K562 (cell line): Measurements from ENCODE around the gene HSPB7. TPM values are rescaled to one million over a fixed set of nuclear protein-coding genes. Genes with fewer than 3 reads are reported as not detected.
A peak's percentile ranks its signal among the peaks of the same experiment; 100 is the strongest.

Experiments
- ARNT ChIP-seq, 2 experiments: fragments of 450-650 bp; IDR thresholded peaks; 2 replicates each; pipeline ENCODE4 v1.6.1; 2016; ENCODE audit warnings: mild to moderate bottlenecking in 1 of 2
- ESRRB ChIP-seq: fragments of 250-450 bp; sonication (Bioruptor Pico); IDR thresholded peaks from 2 replicates; pipeline ENCODE4 v1.5.0; 2020; ENCODE audit warnings: mild to moderate bottlenecking, moderate library complexity, borderline replicate concordance
- MAZ ChIP-seq, 2 experiments: fragments of 450-650 bp in 1 of 2; sonication (generic) in 1 of 2; formaldehyde crosslinking; IDR thresholded peaks in 1 of 2; conservative IDR thresholded peaks in 1 of 2; 2 replicates each; pipeline versions ENCODE4 v1.4.0 to v1.5.0; 2020; ENCODE audit warnings: mild to moderate bottlenecking in 1 of 2, missing genetic modification reagents in 1 of 2
- NCOR1 ChIP-seq: fragments of 450-650 bp; IDR thresholded peaks from 2 replicates; pipeline ENCODE4 v1.6.1; 2016; ENCODE audit warnings: mild to moderate bottlenecking, moderate library complexity
- NONO ChIP-seq, 2 experiments: fragments of 200-400 bp in 1 of 2; fragments of 450-650 bp in 1 of 2; formaldehyde crosslinking in 1 of 2; IDR thresholded peaks; 2 replicates each; pipeline ENCODE4 v1.6.1; 2017; ENCODE audit warnings: low read depth in 2 of 2, mild to moderate bottlenecking in 2 of 2, moderate library complexity in 2 of 2, low read length in 1 of 2
- NUFIP1 ChIP-seq: fragments of 450-650 bp; IDR thresholded peaks from 2 replicates; pipeline ENCODE4 v1.6.1; 2018; ENCODE audit not compliant: partially characterized antibody
- RBFOX2 ChIP-seq: fragments of 200-400 bp; formaldehyde crosslinking; IDR thresholded peaks from 2 replicates; pipeline ENCODE4 v1.6.1; 2017; ENCODE audit warnings: low read depth, mild to moderate bottlenecking, low read length, moderate library complexity
- RFX5 ChIP-seq: IDR thresholded peaks from 2 replicates; pipeline ENCODE4 v1.6.1; 2011; ENCODE audit warnings: low read depth, mild to moderate bottlenecking, improper control_type of control experiment, low read length
- SMAD2 ChIP-seq: fragments of 150-350 bp; IDR thresholded peaks from 2 replicates; pipeline ENCODE4 v1.6.1; 2014; ENCODE audit warnings: low read depth, mild to moderate bottlenecking, low read length
- SREBF1 ChIP-seq: fragments of 150-350 bp; IDR thresholded peaks from 2 replicates; pipeline ENCODE4 v1.6.1; 2014; ENCODE audit warnings: antibody characterized with exemption, low read depth, low read length, borderline replicate concordance
- SUPT5H ChIP-seq: fragments of 450-650 bp; IDR thresholded peaks from 2 replicates; pipeline ENCODE4 v1.6.1; 2016
- TSC22D4 ChIP-seq: fragments of 450-650 bp; IDR thresholded peaks from 2 replicates; pipeline ENCODE4 v1.6.1; 2016; ENCODE audit warnings: missing genetic modification characterization, missing biosample characterization, control low read depth
- U2AF2 ChIP-seq: fragments of 200-400 bp; formaldehyde crosslinking; optimal IDR thresholded peaks from 2 replicates; pipeline ENCODE3; 2017; ENCODE audit warnings: low read depth, mild to moderate bottlenecking, low read length
- ZFPM2 ChIP-seq: fragments of 250-450 bp; sonication (Bioruptor Pico); IDR thresholded peaks from 2 replicates; pipeline ENCODE4 v1.5.1; 2022; ENCODE audit warnings: mild to moderate bottlenecking
- ZNF324 ChIP-seq: fragments of 250-450 bp; sonication (Bioruptor Pico); IDR thresholded peaks from 2 replicates; pipeline ENCODE4 v1.4.0; 2020; ENCODE audit warnings: mild to moderate bottlenecking
- ZNF589 ChIP-seq: fragments of 200-800 bp; sonication (Bioruptor generic); IDR thresholded peaks from 2 replicates; pipeline ENCODE4 v1.6.1; 2016; ENCODE audit warnings: low read depth, missing genetic modification characterization, missing compliant biosample characterization
- ZNF639 ChIP-seq, 2 experiments: fragments of 200-800 bp in 1 of 2; sonication (Bioruptor generic) in 1 of 2; sonication (generic) in 1 of 2; formaldehyde crosslinking in 1 of 2; IDR thresholded peaks in 1 of 2; conservative IDR thresholded peaks in 1 of 2; 2 replicates each; pipeline versions ENCODE4 v1.5.0 to v1.6.1; 2016 to 2020; ENCODE audit warnings: missing compliant biosample characterization in 1 of 2, missing genetic modification characterization in 1 of 2, missing genetic modification reagents in 1 of 2
- ZNF780A ChIP-seq: fragments of 250-450 bp; sonication (Bioruptor Pico); IDR thresholded peaks from 2 replicates; pipeline ENCODE4 v1.5.0; 2021; ENCODE audit warnings: mild to moderate bottlenecking
- polyA plus RNA-seq, 8 experiments: library from polyadenylated mRNA; depleted of rRNA in 4 of 8; stranded (reverse) in 5 of 8; unstranded in 3 of 8; fragments of >200 nt; fragmentation: Nextera tagmentation in 2 of 8; fragmentation: Illumina TruSeq in 1 of 8; extraction: Ambion mirVana in 2 of 8; extraction: Trizol in 1 of 8; gene quantifications; 2 replicates each; pipeline versions ENCODE4 v1.2.1 to v1.2.3, GENCODE V29; 2011 to 2014; ENCODE audit warnings: inconsistent platforms in 1 of 8, missing spikeins in 1 of 8
- total RNA-seq, 7 experiments: library from RNA; depleted of rRNA in 6 of 7; stranded (reverse); fragments of >200 nt in 6 of 7; fragmentation: Illumina TruSeq in 2 of 7; extraction: Trizol in 2 of 7; gene quantifications; 2 replicates each; pipeline versions ENCODE4 v1.2.1 to v1.2.3, GENCODE V29; 2011 to 2021; ENCODE audit warnings: low replicate concordance in 1 of 7
- TF ChIP-seq, protein P1 (sequence below): sonication (generic); formaldehyde crosslinking; IDR thresholded peaks from 2 replicates; pipeline ENCODE4 v1.8.0; 2022; ENCODE audit warnings: mild to moderate bottlenecking, missing genetic modification reagents, borderline replicate concordance
- TF ChIP-seq, protein P2 (sequence below): fragments of 200-800 bp; sonication (Bioruptor generic); IDR thresholded peaks from 2 replicates; pipeline ENCODE4 v1.6.1; 2017; ENCODE audit warnings: missing genetic modification characterization, missing compliant biosample characterization
- TF ChIP-seq, protein P3 (sequence below): fragments of 250-450 bp; sonication (Bioruptor Pico); IDR thresholded peaks from 2 replicates; pipeline ENCODE4 v1.4.0; 2020; ENCODE audit warnings: mild to moderate bottlenecking, moderate library complexity

HSPB7 gene
- total and polyA plus RNA-seq, 9 of the 15 experiments (the other 6 are each of a cell fraction or from before 2014, with no cell fraction given), result 0.05 to 0.19 (median 0.07) TPM; not detected in 6

- TF ChIP-seq RFX5, result no peak
- TF ChIP-seq ARNT (IDR thresholded peaks at IDR 0.05), result peak in 1 of 2 experiments; percentile 47; a peak in 2 of 4 replicates
- no peak for TF ChIP-seq ZFPM2 (CRISPR knock-in tag)
- no peak for TF ChIP-seq ESRRB (CRISPR knock-in tag)
- 0 out of 2 replicates have a peak, but pooled peaks have one; percentile 11 for TF ChIP-seq RBFOX2
- no peak for TF ChIP-seq U2AF2
- TF ChIP-seq, protein P1, sequence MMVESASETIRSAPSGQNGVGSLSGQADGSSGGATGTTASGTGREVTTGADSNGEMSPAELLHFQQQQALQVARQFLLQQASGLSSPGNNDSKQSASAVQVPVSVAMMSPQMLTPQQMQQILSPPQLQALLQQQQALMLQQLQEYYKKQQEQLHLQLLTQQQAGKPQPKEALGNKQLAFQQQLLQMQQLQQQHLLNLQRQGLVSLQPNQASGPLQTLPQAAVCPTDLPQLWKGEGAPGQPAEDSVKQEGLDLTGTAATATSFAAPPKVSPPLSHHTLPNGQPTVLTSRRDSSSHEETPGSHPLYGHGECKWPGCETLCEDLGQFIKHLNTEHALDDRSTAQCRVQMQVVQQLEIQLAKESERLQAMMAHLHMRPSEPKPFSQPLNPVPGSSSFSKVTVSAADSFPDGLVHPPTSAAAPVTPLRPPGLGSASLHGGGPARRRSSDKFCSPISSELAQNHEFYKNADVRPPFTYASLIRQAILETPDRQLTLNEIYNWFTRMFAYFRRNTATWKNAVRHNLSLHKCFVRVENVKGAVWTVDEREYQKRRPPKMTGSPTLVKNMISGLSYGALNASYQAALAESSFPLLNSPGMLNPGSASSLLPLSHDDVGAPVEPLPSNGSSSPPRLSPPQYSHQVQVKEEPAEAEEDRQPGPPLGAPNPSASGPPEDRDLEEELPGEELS (CRISPR knock-in tag), result no peak
- no peak for TF ChIP-seq SREBF1
- TF ChIP-seq ZNF324 (CRISPR knock-in tag), result no peak
- TF ChIP-seq ZNF589 (CRISPR knock-in tag), result peak; percentile 87
- peak; percentile 90 for TF ChIP-seq NCOR1
- TF ChIP-seq SMAD2, result no peak
- no peak for TF ChIP-seq TSC22D4 (tag)
- TF ChIP-seq, protein P2, sequence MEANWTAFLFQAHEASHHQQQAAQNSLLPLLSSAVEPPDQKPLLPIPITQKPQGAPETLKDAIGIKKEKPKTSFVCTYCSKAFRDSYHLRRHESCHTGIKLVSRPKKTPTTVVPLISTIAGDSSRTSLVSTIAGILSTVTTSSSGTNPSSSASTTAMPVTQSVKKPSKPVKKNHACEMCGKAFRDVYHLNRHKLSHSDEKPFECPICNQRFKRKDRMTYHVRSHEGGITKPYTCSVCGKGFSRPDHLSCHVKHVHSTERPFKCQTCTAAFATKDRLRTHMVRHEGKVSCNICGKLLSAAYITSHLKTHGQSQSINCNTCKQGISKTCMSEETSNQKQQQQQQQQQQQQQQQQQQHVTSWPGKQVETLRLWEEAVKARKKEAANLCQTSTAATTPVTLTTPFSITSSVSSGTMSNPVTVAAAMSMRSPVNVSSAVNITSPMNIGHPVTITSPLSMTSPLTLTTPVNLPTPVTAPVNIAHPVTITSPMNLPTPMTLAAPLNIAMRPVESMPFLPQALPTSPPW (CRISPR knock-in tag), result peak; percentile 72
- no peak for TF ChIP-seq ZNF780A (CRISPR knock-in tag)
- no peak for TF ChIP-seq NONO (IDR thresholded peaks at IDR 0.05; ENCODE audit: low read depth in 2 of 2, low read length in 1 of 2)
- TF ChIP-seq NUFIP1, result no peak
- peak in 1 of 2 experiments; percentile 48; a peak in 2 of 4 replicates for TF ChIP-seq ZNF639 (CRISPR knock-in tag; conservative IDR thresholded peaks at IDR 0.05 in 1 of 2, IDR thresholded peaks at IDR 0.05 in 1 of 2)
- TF ChIP-seq, protein P3, sequence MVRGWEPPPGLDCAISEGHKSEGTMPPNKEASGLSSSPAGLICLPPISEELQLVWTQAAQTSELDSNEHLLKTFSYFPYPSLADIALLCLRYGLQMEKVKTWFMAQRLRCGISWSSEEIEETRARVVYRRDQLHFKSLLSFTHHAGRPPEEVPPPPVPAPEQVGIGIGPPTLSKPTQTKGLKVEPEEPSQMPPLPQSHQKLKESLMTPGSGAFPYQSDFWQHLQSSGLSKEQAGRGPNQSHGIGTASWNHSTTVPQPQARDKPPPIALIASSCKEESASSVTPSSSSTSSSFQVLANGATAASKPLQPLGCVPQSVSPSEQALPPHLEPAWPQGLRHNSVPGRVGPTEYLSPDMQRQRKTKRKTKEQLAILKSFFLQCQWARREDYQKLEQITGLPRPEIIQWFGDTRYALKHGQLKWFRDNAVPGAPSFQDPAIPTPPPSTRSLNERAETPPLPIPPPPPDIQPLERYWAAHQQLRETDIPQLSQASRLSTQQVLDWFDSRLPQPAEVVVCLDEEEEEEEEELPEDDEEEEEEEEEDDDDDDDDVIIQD, result no peak
- no peak for TF ChIP-seq SUPT5H
- TF ChIP-seq MAZ (CRISPR knock-in tag; conservative IDR thresholded peaks at IDR 0.05 in 1 of 2, IDR thresholded peaks at IDR 0.05 in 1 of 2), result peak in 1 of 2 experiments; percentile 46; a peak in 1 of 4 replicates
These were observed 36.1 kb upstream of the HSPB7 start (continued) for GRCh38 chr1:16053781-16054502.
